Progenitor cell of endocrine pancreas (in vitro differentiated cells): ENCODE data around the gene CAPS. TPM values are rescaled to one million over a fixed set of nuclear protein-coding genes. Genes with fewer than 3 reads are reported as not detected.
A peak's percentile ranks its signal among the peaks of the same experiment; 100 is the strongest.

Experiments
- DNase-seq: peaks from one replicate; pipeline ENCODE4 v3.0.0; 2021; ENCODE audit warnings: low spot score; ENCODE audit not compliant: unreplicated experiment
- H3K27ac Mint-ChIP-seq: 2 replicates; pipeline ENCODE4 v1.8.0; 2021; ENCODE audit warnings: mild to moderate bottlenecking, moderate library complexity, mixed read lengths
- H3K27me3 Mint-ChIP-seq: 2 replicates; pipeline ENCODE4 v1.8.0; 2021; ENCODE audit warnings: mixed read lengths
- H3K36me3 Mint-ChIP-seq: 2 replicates; pipeline ENCODE4 v1.8.0; 2022; ENCODE audit warnings: mixed read lengths; ENCODE audit not compliant: insufficient read depth
- H3K4me1 Mint-ChIP-seq: 2 replicates; pipeline ENCODE4 v1.8.0; 2021; ENCODE audit warnings: low read depth, mixed read lengths
- H3K4me3 Mint-ChIP-seq: 2 replicates; pipeline ENCODE4 v1.8.0; 2021; ENCODE audit warnings: low read depth, mild to moderate bottlenecking, moderate library complexity, mixed read lengths
- H3K9me3 Mint-ChIP-seq: 2 replicates; pipeline ENCODE4 v1.8.0; 2021; ENCODE audit warnings: low read depth, mixed read lengths
- CTCF ChIP-seq: fragments of 200-600 bp; sonication (generic); IDR thresholded peaks from one replicate; pipeline ENCODE4 v1.5.0; 2021; ENCODE audit warnings: antibody characterized with exemption, mild to moderate bottlenecking; ENCODE audit not compliant: unreplicated experiment
- total RNA-seq: library from RNA; stranded (reverse); gene quantifications from 2 replicates; pipeline ENCODE4 v1.2.1, GENCODE V29; 2021

The CAPS gene
- total RNA-seq, 1 donor from 2014 or later = 22.5 TPM

DNA sequence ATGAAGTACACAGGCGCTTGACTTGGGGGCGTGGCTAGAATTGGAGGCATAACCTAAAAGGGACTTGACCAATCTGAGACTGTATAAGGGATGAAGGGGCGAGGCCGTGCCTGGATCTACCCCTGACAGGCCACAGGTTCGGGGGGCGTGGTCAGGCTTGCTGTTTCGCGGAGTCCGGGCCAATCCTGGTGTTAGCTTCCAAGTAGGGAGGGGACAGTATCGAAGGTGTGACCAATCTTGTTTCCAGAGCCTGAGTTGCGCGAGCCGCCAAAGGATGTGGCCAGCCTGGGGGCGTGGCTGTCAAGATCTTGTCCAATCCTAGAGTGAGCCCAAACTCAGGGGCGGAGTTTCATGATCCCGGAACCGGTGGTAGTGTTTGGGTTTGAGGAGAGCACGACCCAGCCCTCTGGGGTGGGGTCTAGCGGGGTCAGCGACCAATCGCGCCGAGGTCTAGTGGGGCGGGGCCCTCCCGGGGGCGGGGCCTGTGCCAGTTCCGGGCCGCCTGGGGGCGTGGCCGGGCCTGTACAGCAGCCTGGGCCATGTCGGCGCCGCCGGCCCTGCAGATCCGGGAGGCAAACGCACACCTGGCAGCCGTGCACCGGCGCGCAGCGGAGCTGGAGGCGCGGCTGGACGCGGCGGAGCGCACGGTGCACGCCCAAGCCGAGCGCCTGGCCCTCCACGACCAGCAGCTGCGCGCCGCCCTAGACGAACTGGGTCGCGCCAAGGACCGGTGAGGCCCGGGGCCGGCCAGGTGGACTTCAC is 9.5 kb upstream of the CAPS start, which contains the start of gene VMAC:
VMAC (plus strand) TSS at position 521 of the 762 bp plus-strand sequence; CDS start at position 540, 19 bp downstream.
- peaks cover 4% of the 10 kb centered on the region for H3K36me3 Mint-ChIP-seq
- H3K4me3 Mint-ChIP-seq = peak within 1 kb of the TSS; percentile 92
- DNase-seq = peak; percentile 100
- H3K9me3 Mint-ChIP-seq = no peaks in the 10 kb centered on the region
- H3K27me3 Mint-ChIP-seq = no peaks in the 10 kb centered on the region
- peak within 1 kb of the TSS; percentile 99 for H3K27ac Mint-ChIP-seq
- TF ChIP-seq CTCF = no peak
- H3K4me1 Mint-ChIP-seq = peaks cover 7% of the 10 kb centered on the region

GRCh38 chr19:5905114-5905778 is 8.8 kb upstream of the CAPS start:
- H3K36me3 Mint-ChIP-seq = peaks cover 4% of the 10 kb centered on the region
- no peaks in the 10 kb centered on the region for H3K9me3 Mint-ChIP-seq
- peaks cover 10% of the 10 kb centered on the region for H3K4me1 Mint-ChIP-seq
- H3K27me3 Mint-ChIP-seq = no peaks in the 10 kb centered on the region
- H3K4me3 Mint-ChIP-seq = peak overlapping the region; percentile 92
- no peak for TF ChIP-seq CTCF
- peak overlapping the region; percentile 85 for H3K27ac Mint-ChIP-seq
- no peak for DNase-seq

DNA sequence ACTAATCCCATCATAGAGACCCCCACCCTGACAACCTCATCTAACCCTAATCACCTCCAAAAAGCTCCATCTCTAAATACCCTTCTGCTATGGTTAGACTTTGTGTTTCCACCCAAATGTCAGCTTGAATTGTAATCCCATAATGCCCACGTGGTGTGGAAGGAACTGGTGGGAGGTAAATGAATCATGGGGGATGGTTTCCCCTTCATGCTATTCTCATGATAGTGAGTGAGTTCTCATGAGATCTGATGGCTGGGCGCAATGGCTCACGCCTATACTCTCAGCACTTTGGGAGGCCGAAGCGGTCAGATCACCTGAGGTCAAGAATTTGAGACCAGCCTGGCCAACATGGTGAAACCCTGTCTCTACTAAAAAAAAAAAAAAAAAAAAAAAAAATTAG is 6.8 kb upstream of the CAPS start:
- no peak for TF ChIP-seq CTCF
- peaks cover 1% of the 10 kb centered on the region for H3K36me3 Mint-ChIP-seq
- H3K4me1 Mint-ChIP-seq = peaks cover 10% of the 10 kb centered on the region
- no peaks in the 10 kb centered on the region for H3K9me3 Mint-ChIP-seq
- H3K27me3 Mint-ChIP-seq = no peaks in the 10 kb centered on the region
- peak overlapping the region; percentile 38 for H3K4me3 Mint-ChIP-seq
- DNase-seq = no peak
- peak overlapping the region; percentile 20 for H3K27ac Mint-ChIP-seq

GRCh38 chr19:5908773-5909442 is 5.1 kb upstream of the CAPS start:
- Mint-ChIP-seq H3K36me3 (peaks cover 1% of the 10 kb centered on the region), H3K27ac (no peak overlapping the region), H3K27me3 (no peaks in the 10 kb centered on the region), H3K9me3 (no peaks in the 10 kb centered on the region), H3K4me3 (no peak overlapping the region), H3K4me1 (peaks cover 5% of the 10 kb centered on the region)
- no peak for DNase-seq
- no peak for TF ChIP-seq CTCF

DNA sequence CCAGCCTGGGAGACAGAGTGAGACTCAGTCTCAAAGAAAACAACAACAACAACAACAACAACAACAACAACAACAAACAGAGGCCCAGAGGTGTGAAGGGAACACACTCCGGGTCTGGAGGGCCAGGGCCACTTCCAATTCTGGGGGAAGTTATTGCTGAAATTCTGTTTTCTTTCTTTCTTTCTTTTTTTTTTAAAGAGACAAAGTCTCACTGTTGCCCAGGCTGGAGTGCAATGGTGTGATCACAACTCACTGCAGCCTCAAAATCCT is 3.5 kb upstream of the CAPS start:
- no peak for DNase-seq
- H3K36me3 Mint-ChIP-seq = peaks cover 1% of the 10 kb centered on the region
- TF ChIP-seq CTCF = no peak
- H3K27ac Mint-ChIP-seq = peak overlapping the region; percentile 91
- no peaks in the 10 kb centered on the region for H3K9me3 Mint-ChIP-seq
- peaks cover 13% of the 10 kb centered on the region for H3K4me1 Mint-ChIP-seq
- H3K27me3 Mint-ChIP-seq = no peaks in the 10 kb centered on the region
- no peak overlapping the region for H3K4me3 Mint-ChIP-seq
